SU-DHL-6 (cell line): ENCODE data around the gene OR2S2.

ENCODE experiments used
- EZH2phosphoT487 ChIP-seq: fragments of 200-600 bp; sonication (generic), shearing (Covaris generic); conservative IDR thresholded peaks from 2 replicates; pipeline ENCODE4 v1.6.1; 2018; ENCODE audit warnings: mild to moderate bottlenecking, antibody characterized with exemption, low read length, moderate library complexity, mixed read lengths
- TF ChIP-seq, protein P1 (sequence below): fragments of 200-600 bp; sonication (generic); IDR thresholded peaks from one replicate; pipeline ENCODE4 v1.5.1; 2017; ENCODE audit warnings: antibody characterized with exemption, mild to moderate bottlenecking, low read length, moderate library complexity; ENCODE audit not compliant: insufficient read depth, poor library complexity, severe bottlenecking

DNA sequence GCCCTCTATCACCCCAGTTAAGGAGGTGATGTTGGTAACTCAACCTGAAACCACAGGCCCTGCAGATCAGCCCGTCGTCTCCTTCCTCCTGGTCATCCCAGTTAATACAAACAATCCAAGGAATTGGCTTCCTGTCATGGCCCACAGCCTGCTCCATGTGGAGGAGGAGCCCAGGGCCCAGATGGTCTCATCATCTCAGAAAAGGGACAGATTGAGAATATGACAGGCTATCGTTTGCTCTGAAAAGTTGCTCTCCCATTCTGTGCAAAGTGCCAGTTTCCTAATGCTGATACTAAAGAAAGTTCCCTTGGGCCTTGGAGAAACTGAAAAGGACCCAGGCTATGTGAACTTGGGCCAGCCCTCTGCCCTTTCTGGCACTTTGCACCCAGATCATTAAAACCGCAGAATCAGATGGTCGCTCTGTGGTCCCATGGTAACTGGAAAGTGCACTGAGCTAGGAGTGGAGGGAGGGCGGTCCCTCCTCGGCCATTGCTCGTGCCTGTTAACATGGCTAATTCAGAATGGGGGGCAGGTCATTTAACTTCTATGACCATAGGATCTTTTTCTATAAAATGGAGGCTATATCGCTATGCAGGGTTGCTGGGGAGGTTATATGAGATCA, 49.3 kb downstream of the OR2S2 start:
- TF ChIP-seq, protein P1, sequence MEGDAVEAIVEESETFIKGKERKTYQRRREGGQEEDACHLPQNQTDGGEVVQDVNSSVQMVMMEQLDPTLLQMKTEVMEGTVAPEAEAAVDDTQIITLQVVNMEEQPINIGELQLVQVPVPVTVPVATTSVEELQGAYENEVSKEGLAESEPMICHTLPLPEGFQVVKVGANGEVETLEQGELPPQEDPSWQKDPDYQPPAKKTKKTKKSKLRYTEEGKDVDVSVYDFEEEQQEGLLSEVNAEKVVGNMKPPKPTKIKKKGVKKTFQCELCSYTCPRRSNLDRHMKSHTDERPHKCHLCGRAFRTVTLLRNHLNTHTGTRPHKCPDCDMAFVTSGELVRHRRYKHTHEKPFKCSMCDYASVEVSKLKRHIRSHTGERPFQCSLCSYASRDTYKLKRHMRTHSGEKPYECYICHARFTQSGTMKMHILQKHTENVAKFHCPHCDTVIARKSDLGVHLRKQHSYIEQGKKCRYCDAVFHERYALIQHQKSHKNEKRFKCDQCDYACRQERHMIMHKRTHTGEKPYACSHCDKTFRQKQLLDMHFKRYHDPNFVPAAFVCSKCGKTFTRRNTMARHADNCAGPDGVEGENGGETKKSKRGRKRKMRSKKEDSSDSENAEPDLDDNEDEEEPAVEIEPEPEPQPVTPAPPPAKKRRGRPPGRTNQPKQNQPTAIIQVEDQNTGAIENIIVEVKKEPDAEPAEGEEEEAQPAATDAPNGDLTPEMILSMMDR = no peak
- TF ChIP-seq EZH2phosphoT487 = no peak
